Measurements from ENCODE around the gene WNT3A.
A peak's percentile ranks its signal among the peaks of the same experiment; 100 is the strongest.

The WNT3A gene

DNA sequence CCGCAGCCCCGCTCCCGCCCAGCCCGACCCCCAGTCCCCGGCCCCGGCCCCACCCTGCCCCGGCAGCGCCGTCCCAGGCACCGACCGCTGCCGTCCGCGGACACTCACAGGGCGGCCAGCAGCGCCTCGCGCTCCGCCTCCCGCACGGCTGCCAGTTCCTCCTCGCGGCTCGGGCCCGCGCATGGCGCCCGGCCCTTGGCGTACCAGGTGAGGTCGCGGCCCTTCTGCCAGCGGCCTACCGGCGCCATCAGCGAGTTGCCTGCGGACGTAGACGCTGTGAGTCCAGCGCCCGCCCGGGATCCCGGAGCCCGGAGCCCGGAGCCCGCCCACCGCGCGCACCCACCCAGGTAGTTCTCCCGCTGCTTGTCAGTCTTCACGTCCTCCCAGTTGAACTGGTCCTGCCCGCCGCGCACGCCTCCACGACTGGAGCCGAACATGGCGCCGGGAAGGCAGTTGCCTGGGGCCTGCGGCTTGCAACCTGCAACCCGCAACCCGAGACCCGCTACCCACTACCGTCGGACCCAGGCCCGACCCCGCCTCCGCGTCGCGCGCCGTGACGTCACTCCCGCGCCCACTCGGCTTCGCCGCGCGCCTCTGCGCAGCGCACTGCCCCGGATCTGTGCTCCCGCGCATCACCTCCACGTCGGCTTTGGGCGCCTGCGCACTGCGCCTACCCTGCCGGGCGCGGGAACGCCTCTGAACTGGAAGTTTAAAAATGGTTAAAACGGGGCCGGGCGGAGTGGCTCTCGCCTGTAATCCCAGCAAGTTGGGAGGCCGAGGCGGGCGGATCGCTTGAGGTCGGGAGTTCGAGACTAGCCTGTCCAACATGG lies 96.2 kb downstream of the WNT3A start, which contains the start of gene C1orf35:
Gene C1orf35 (minus strand): TSS at position 535 of the 830 bp plus-strand sequence. CDS start 98 bp downstream, at position 437.
- DNase-seq = peak; percentile 32 to 94

DNA sequence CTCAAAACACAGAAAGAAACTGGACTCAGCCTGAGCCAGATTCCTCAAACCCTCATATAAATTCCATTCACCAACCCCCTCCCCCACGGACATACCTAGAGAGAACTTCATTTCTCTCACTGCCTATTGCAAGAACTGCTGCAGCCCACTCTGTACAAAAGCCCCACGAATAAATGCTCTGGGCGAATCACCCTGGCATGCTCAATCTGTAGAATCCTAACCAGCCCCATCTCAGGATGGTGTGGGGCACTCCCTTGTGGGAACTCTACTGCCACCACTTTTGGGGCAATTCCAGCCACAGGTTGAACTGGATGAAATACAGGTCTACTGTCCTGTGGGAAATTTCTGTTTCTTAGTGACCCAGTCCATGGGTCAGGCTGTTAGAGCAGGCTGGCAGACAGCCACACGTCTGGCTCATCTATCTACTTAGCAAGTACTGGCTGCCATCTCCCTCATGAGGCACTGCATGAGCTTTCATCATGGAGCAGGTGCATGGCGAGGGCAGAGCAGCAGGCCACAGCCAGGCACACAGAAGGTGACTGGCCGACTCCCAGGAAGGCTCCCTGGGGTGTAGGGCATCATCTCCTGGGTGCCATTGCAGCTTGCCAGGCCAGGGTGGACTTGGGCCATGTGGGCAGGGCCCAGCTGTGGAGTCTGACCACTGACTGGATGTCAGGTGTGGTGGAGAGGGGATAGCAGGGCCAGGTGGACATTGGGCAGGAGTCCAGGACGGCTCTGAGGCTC lies 97.9 kb downstream of the WNT3A start:
- no peak for DNase-seq

DNA sequence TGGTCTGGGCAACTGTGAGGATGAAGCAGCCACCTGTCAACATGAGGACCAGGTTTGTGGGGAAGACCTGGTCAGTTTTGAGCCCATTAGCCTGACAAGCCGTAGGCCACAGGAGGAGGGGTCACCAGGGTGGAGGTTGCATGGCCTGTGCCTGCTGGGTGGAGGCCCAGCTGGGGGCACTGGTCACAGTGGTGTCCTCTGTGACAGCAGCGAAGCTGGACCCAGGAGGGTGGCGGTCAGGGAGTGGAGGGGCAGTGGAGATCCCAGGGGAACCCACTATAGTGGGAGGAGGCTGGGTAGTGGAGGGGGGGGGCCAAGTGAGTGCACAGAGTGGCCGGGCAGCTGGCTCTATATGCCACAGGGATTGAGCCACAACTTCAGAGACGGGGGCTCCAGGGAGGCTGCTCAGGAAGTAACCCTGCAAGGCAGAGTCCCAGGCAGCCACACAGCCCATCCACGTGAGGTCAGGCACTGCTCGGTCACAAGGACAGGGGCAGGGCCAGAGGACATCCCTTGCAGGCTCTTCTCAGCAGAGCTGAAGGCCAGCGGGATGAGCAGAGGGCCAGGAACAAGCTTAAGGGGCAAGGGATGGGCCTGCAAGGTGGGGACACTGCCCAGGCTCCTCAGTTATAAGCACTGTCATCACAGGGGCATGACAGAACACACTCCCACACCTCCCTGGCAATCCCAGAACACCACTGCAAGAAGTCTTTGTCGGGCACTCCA lies 98.6 kb downstream of the WNT3A start:
- DNase-seq = no peak

DNA sequence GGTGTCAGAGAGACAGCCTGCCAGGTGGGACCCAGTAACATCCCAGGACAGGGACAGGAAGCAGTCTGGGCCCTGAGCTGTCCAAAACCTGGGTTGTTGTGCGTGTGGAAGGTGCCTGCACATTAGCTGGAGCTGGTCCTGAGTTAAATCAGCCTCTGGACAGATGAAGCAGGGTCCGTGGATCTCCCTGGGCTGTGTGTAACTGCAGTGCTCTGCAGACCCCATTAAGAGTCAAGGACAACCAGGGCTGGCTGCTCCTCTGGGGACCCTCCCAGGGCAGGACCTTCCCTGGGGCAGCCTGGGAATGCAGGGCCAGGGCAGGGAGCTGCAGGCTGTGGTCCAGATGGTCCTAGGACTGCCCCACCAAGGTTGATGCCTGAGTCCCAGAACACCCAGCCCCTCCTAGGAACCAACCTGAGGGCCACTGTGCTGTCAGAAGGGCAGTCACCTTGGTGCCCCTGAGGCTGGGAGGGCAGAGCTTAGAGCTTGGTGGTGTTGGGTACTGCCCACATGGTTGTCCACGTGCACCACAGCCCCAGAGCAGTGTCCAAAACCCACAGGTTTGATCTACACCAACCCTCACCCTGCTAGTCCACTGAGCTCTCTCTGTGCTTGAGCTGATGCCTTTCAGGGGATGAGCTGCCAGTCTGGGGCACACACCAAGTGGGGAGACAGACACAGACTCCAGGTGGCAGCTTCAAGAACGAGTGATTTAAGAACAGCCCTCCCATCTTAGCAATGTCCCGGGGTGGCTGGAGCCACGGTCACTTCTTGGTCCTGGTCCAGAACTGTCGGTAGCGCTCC lies 99.4 kb downstream of the WNT3A start:
- DNase-seq = no peak

DNA sequence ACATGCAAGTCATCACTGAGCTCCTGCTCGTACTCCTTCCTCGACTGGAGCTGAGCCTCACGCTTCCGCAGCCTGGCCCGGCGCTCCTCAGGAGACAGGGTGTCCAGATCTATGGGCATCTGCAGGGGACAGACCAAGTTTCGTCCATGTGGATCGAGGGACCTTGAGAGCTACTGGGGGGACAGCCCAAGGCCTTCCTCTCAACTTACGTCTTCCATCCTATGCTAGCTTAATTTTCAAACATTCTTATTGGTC lies 99.9 kb downstream of the WNT3A start:
- no peak for DNase-seq

DNA sequence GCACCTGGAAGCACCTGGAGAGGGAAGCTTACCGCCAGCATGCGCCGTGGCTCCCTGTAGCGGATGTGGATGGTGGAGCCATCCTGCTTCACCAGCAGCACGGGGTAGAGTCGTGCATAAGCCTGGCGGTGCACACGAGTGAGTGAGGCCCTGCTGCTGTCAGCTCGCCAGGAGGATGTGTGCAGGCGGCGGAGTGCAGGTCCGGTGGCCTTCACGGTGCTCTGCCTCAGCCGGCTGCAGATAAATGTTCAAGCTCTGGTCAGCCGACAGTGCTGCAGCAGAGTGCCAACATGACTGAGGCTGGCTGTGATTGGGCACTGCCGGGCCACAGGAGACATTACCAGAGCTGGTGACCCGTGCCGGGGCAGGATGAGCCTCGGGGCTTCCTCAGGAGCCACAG lies 100.8 kb downstream of the WNT3A start:
- no peak for DNase-seq

DNA sequence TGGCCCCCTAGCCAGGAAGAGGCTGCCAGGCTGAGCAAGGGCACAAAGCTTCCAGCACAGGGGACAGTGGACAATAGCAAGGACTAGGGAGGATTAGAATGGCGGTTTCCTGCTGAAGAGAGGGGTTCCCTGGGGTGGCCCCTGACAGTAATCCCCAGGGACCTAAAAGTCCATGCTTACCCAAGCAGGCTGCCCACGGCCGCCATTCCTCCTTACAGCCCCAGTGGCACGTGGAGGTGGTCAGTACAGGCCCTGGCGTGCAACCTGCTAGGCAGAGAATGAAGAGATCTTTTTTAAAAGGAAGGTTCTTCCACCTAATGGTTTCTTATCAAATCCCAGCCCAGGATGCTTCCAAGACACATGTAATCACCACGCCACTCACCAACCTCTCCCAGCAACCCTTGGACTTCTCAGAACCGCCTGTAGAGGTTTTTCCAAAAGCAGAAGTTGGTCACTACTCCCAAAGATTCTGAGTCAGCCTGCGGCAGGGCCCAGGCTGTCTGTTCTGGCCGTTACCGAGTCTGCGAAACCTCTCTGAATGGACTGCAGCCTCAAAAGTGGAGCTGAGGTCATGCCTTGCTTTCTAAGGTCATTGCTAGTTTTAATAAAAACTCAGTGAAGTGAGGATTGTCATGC lies 101.4 kb downstream of the WNT3A start:
- no peak for DNase-seq

DNA sequence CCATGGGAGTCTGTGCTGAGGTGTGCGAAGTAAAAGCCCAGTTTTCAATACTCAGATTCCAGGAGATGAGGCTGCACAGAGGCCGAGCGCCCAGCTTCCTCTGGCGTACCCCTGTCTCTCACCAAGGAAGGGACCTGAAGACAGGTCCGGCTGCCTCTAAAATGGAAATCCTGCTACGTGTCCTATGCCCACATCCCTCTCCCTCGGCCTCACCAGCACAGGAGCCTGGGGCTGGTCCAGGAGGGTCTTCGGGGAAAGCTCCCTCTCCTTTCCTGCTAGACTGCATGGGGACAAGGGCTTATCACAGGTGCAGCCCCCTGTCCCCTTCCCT lies 101.9 kb downstream of the WNT3A start:
- no peak for DNase-seq

DNA sequence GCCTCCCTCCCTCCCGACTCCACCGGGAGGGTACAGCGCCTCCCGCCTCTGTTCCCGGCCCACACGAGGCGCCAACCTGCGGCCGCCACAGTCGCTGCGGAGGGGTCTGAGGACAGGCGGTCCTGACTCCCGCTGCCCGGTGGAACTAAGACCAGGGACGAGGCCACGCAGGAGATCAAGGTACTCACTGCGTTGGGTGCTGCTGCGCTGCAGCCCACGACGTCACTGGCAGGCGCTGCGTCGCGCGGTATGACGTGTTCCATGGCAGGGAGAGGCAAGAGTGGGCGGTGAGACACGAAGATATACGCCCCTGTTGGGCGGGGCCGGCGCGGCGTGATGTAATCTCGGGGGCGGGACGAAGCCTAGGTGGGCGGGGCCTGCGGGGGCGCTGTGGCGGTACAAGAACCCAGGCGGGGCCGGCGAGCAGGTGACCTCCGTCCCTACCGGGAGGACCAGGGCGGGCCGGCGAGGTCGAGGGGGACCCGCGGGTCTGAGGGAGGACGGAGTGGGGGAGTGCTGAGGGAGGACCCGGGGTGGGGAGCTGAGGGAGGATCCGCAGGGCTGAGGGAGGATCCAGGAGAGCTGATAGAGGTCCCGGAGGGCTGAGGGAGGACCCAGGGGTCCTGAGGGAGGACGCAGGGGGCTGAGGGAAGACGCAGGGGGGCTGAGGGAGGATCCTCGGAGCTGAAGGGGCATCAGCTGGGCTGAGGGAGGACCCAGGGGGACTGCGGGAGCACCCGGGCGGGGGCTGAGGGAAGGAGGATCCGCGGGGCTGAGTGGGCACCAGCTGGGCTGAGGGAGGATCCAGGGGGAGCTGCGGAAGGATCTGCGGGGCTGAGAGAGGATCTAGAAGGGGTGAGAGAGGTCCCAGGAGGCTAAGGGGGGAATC lies 102.5 kb downstream of the WNT3A start, which contains the start of gene MRPL55:
Gene MRPL55 (minus strand): TSS at position 227 of the 889 bp plus-strand sequence. CDS start 1,039 bp downstream, outside the sequence.
- peak; percentile 62 to 91 for DNase-seq

DNA sequence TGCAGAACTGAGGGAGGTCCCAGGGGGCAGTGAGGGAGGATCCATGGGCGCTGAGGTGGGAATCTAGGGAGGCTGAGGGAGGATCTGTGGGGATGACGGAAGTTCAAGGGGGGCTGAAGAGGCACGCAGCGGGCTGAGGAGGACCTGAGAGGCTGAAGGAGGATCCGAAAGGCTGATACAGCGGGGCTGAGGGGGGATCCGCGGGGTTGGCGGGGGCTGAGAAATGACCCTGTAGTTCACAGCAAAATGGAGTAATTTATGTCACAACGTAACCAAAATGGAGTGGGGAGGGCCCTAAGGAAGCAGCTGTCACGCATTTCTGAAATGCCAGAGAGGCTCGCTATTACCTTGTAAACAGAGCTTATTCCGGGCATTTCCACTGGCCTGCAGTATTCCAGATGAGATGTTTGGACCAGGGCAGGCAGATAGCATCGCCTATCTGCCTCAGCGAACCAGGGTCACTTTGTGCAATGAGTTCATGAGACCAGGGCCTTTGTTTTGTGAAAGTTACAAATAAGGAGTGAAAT lies 103.2 kb downstream of the WNT3A start:
- no peak for DNase-seq

DNA sequence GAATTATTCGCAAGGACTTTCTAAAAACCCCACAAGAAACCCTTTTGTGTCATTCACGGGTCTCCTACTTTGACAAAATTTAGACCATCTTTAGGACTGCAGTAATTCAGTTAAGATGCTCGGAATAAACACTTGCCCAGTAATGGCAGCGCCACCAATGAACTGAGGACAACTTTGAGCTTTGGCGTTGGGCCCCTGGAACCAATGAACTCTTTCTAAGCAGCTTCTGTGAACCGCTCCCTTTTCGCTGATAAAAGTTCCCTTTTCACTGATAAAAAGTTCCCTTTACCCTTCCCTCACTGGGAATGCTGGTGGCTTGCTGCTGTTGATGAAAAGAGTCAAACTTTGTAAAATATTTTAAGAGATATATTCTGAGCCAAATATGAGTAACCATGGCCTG lies 103.8 kb downstream of the WNT3A start:
- no peak for DNase-seq

Measured in NCI-H526 (cell line).